Stimulated activated CD4-positive, alpha-beta T cell treated with anti-CD3 and anti-CD28 coated beads, Interleukin-12 subunit alpha, Interleukin-12 subunit beta, amount 100 ng/mL, for 48 hours (primary cell): ENCODE measurements around the gene LBX1.
"Not testable (repeated sequence)": the region's sequence is repeated elsewhere in the genome, so short reads cannot be mapped to it uniquely, and the experiment has no call there.

Experiments
- DNase-seq, 3 donors: peaks; one replicate each; pipeline ENCODE4 v3.0.0-alpha.2; 2020; ENCODE audit warnings: low read depth in 2 of 3, low spot score in 1 of 3

The LBX1 gene

GRCh38 chr10:101214446-101215396 lies 14.5 kb downstream of the LBX1 start:
- DNase-seq, result peak; percentile 44 to 69 (median 69)

GRCh38 chr10:101208543-101208942 lies 20.7 kb downstream of the LBX1 start:
- DNase-seq, result no peak

GRCh38 chr10:101207026-101207425 lies 22.2 kb downstream of the LBX1 start:
- no peak for DNase-seq

- DNase-seq, result not testable (repeated sequence)
These were observed 26.6 kb downstream of the LBX1 start for GRCh38 chr10:101202667-101203066.

GRCh38 chr10:101198326-101198977 lies 30.8 kb downstream of the LBX1 start:
- not testable (repeated sequence) for DNase-seq

- DNase-seq, result no peak
These were observed 33.3 kb downstream of the LBX1 start for GRCh38 chr10:101195921-101196320.

- no peak for DNase-seq
These were observed 39.5 kb downstream of the LBX1 start for GRCh38 chr10:101189461-101190401.

GRCh38 chr10:101188942-101189341 lies 40.3 kb downstream of the LBX1 start:
- no peak for DNase-seq

- DNase-seq, result no peak
These were observed 45.6 kb downstream of the LBX1 start for GRCh38 chr10:101183458-101184183.

- no peak for DNase-seq
These were observed 46.3 kb downstream of the LBX1 start for GRCh38 chr10:101182936-101183335.
